Colonic mucosa (tissue), 4 donors: ENCODE results near the gene TAF8. TPM values are rescaled to one million over a fixed set of nuclear protein-coding genes. Genes with fewer than 3 reads are reported as not detected.

Source experiments
- DNase-seq: peaks from one replicate; pipeline ENCODE4 v3.0.0-alpha.2; 2020
- H3K27ac ChIP-seq: fragments of 200-600 bp; one replicate; pipeline ENCODE4 v1.8.0; 2021
- H3K27me3 ChIP-seq: fragments of 200-600 bp; one replicate; pipeline ENCODE4 v1.8.0; 2021
- H3K36me3 ChIP-seq: fragments of 200-600 bp; one replicate; pipeline ENCODE4 v1.8.0; 2021
- H3K4me1 ChIP-seq: fragments of 200-600 bp; one replicate; pipeline ENCODE4 v1.8.0; 2021; ENCODE audit warnings: mild to moderate bottlenecking
- H3K4me3 ChIP-seq: fragments of 200-600 bp; one replicate; pipeline ENCODE4 v1.8.0; 2021
- H3K9ac ChIP-seq, 2 donors: one replicate each; pipeline ENCODE4 v1.7.0; 2013; ENCODE audit warnings: control low read depth in 2 of 2, low read depth in 2 of 2, low read length in 2 of 2
- H3K9me3 ChIP-seq: fragments of 200-600 bp; one replicate; pipeline ENCODE4 v1.8.0; 2021
- CTCF ChIP-seq: fragments of 200-600 bp; IDR thresholded peaks from one replicate; pipeline ENCODE4 v1.8.0; 2022; ENCODE audit warnings: antibody characterized with exemption, mild to moderate bottlenecking
- intact Hi-C: fragments of 100-400 bp; cut with DNase I; formaldehyde crosslinking; loops from one replicate; pipeline ENCODE4 v1.14.1; 2022
- total RNA-seq, 2 donors: library from RNA; stranded (reverse); fragmentation: NEBNext Ultra II Directional in 1 of 2; extraction: Animal tissue kit (Norgen Biotek cat#: 25700) in 1 of 2; gene quantifications; one replicate each; pipeline ENCODE4 v1.2.1, GENCODE V29; 2021
- donor health status: healthy.
- donor health status: DM: no; HTN: no; CAD: no.
- donor health status: DM: no; HTN: no; CAD: no.

The TAF8 gene
- total RNA-seq, 2 donors from 2014 or later: 20.5 to 21.2 TPM

- H3K9ac ChIP-seq: peak overlapping the region in 1 of 2 donors; percentile 61
- H3K4me3 ChIP-seq: no peak overlapping the region
Observed at GRCh38 chr6:42099340-42100028, 49.2 kb downstream of the TAF8 start.

GRCh38 chr6:42100029-42100901, 49.9 kb downstream of the TAF8 start:
- DNase-seq: peak; percentile 71
- TF ChIP-seq CTCF: no peak
- Histone ChIP-seq H3K27me3 (no peaks in the 10 kb centered on the region), H3K9me3 (no peaks in the 10 kb centered on the region), H3K36me3 (no peaks in the 10 kb centered on the region), H3K9ac (peak overlapping the region in 1 of 2 donors; percentile 61), H3K4me1 (peaks cover 18% of the 10 kb centered on the region), H3K27ac (peak overlapping the region; percentile 84), H3K4me3 (no peak overlapping the region)
- intact Hi-C loops: no loop called here

More at GRCh38 chr6:42099340-42100028, 49.2 kb downstream of the TAF8 start:
- intact Hi-C loops: loop anchor here (5.0 kb wide), 1 partner anchor 43 kb away; the partner anchor contains the start of gene C6orf132
- TF ChIP-seq CTCF: no peak
- Histone ChIP-seq H3K36me3 (no peaks in the 10 kb centered on the region), H3K4me1 (peaks cover 18% of the 10 kb centered on the region), H3K27me3 (no peaks in the 10 kb centered on the region), H3K27ac (peak overlapping the region; percentile 84), H3K9me3 (no peaks in the 10 kb centered on the region)
- peak; percentile 89 for DNase-seq

- TF ChIP-seq CTCF: no peak
- Histone ChIP-seq H3K9me3 (no peaks in the 10 kb centered on the region), H3K4me3 (no peak overlapping the region), H3K9ac (peak overlapping the region in 1 of 2 donors; percentile 60), H3K4me1 (peaks cover 18% of the 10 kb centered on the region), H3K27me3 (no peaks in the 10 kb centered on the region), H3K36me3 (no peaks in the 10 kb centered on the region), H3K27ac (peak overlapping the region; percentile 84)
- intact Hi-C loops: no loop called here
- peak; percentile 72 for DNase-seq
Observed at GRCh38 chr6:42101186-42101657, 50.9 kb downstream of the TAF8 start.

GRCh38 chr6:42103216-42103615, 52.9 kb downstream of the TAF8 start:
- Histone ChIP-seq H3K9me3 (no peaks in the 10 kb centered on the region), H3K9ac (peak overlapping the region in 1 of 2 donors; percentile 48), H3K36me3 (no peaks in the 10 kb centered on the region), H3K4me3 (no peak overlapping the region), H3K4me1 (peaks cover 18% of the 10 kb centered on the region), H3K27ac (peak overlapping the region; percentile 34), H3K27me3 (no peaks in the 10 kb centered on the region)
- DNase-seq: peak; percentile 70
- no peak for TF ChIP-seq CTCF
- intact Hi-C loops: no loop called here

- no peaks in the 10 kb centered on the region for H3K36me3 ChIP-seq
Observed at GRCh38 chr6:42103753-42104094, 53.4 kb downstream of the TAF8 start.

More at GRCh38 chr6:42103753-42104094, 53.4 kb downstream of the TAF8 start:
- no peak for DNase-seq
- peaks cover 18% of the 10 kb centered on the region for H3K4me1 ChIP-seq
- no peak overlapping the region for H3K4me3 ChIP-seq
- H3K27ac ChIP-seq: peak overlapping the region; percentile 34
- intact Hi-C loops: no loop called here
- no peaks in the 10 kb centered on the region for H3K9me3 ChIP-seq
- H3K9ac ChIP-seq: peak overlapping the region in 1 of 2 donors; percentile 48
- no peak for TF ChIP-seq CTCF
- no peaks in the 10 kb centered on the region for H3K27me3 ChIP-seq
